ENCODE measurements around the gene TRMT10A.

TRMT10A gene

GRCh38 chr4:99563310-99564186 lies at the start of gene TRMT10A:
Gene TRMT10A, minus strand, starts transcription at chr4:99564039. Its CDS starts 4,701 bp downstream, at chr4:99559338.
- DNase-seq: peak; percentile 95

GRCh38 chr4:99612704-99613103 lies 48.9 kb upstream of the TRMT10A start:
- no peak for DNase-seq

GRCh38 chr4:99612281-99612680 lies 48.4 kb upstream of the TRMT10A start:
- no peak for DNase-seq

- peak; percentile 29 for DNase-seq
Measured at GRCh38 chr4:99610605-99611175, 46.9 kb upstream of the TRMT10A start.

- no peak for DNase-seq
Measured at GRCh38 chr4:99608417-99608816, 44.6 kb upstream of the TRMT10A start.

GRCh38 chr4:99606716-99607115 lies 42.9 kb upstream of the TRMT10A start:
- DNase-seq: no peak

GRCh38 chr4:99594818-99595217 lies 31.0 kb upstream of the TRMT10A start:
- no peak for DNase-seq

- DNase-seq: no peak
Measured at GRCh38 chr4:99593781-99594641, 30.2 kb upstream of the TRMT10A start.

- DNase-seq: no peak
Measured at GRCh38 chr4:99591757-99592156, 27.9 kb upstream of the TRMT10A start.

GRCh38 chr4:99587803-99588202 lies 24.0 kb upstream of the TRMT10A start:
- DNase-seq: no peak

GRCh38 chr4:99587309-99587708 lies 23.5 kb upstream of the TRMT10A start:
- no peak for DNase-seq

GRCh38 chr4:99586797-99587196 lies 23.0 kb upstream of the TRMT10A start:
- no peak for DNase-seq

- DNase-seq: no peak
Measured at GRCh38 chr4:99586322-99586721, 22.5 kb upstream of the TRMT10A start.

GRCh38 chr4:99585516-99585915 lies 21.7 kb upstream of the TRMT10A start:
- no peak for DNase-seq

GRCh38 chr4:99578714-99579113 lies 14.9 kb upstream of the TRMT10A start:
- no peak for DNase-seq

GRCh38 chr4:99574530-99575324 lies 10.9 kb upstream of the TRMT10A start, which contains the start of gene MTTP:
Gene MTTP, plus strand, starts transcription at chr4:99574824. Its CDS starts 86 bp downstream, at chr4:99574910.
- DNase-seq: no peak

- no peak for DNase-seq
Measured at GRCh38 chr4:99573735-99574368, 10.0 kb upstream of the TRMT10A start.

- no peak for DNase-seq
Measured at GRCh38 chr4:99572527-99573240, 8.8 kb upstream of the TRMT10A start.

- DNase-seq: no peak
Measured at GRCh38 chr4:99571883-99572282, 8.0 kb upstream of the TRMT10A start.

- DNase-seq: no peak
Measured at GRCh38 chr4:99564921-99565320, 1.1 kb upstream of the TRMT10A start.

- DNase-seq: no peak
Measured at GRCh38 chr4:99552872-99553271, 11.0 kb downstream of the TRMT10A start.
